SK-N-SH (cell line): ENCODE data around the gene METTL24. TPM values are rescaled to one million over a fixed set of nuclear protein-coding genes. Genes with fewer than 3 reads are reported as not detected.

ENCODE experiments used
- CTCF ChIA-PET: fragments of 300-600, 350-600 bp; formaldehyde crosslinking; extraction: SDS; loops from one replicate; lab custom pipeline; 2021; lab: Yijun Ruan, JAX
- POLR2A ChIA-PET: fragments of 350-600 bp; sonication (Branson Sonifier 250); formaldehyde crosslinking; extraction: SDS; loops from one replicate; lab custom pipeline; 2020; ENCODE audit warnings: antibody characterized with exemption, inconsistent platforms; lab: Yijun Ruan, JAX
- DNase-seq: peaks from one replicate; pipeline ENCODE4 v3.0.0; 2012
- H2AFZ ChIP-seq: fragments of 200-600 bp; sonication (generic); 2 replicates; pipeline ENCODE4 v1.8.1; 2016; ENCODE audit warnings: antibody characterized with exemption, mild to moderate bottlenecking, low read depth
- H3F3A ChIP-seq: fragments of 200-600 bp; sonication (generic); replicated peaks from 2 replicates; pipeline ENCODE3; 2016; ENCODE audit warnings: antibody characterized with exemption, mild to moderate bottlenecking; ENCODE audit not compliant: insufficient read depth
- H3K27ac ChIP-seq, 2 experiments: fragments of 200-500 bp in 1 of 2; fragments of 200-600 bp in 1 of 2; sonication (Bioruptor generic) in 1 of 2; sonication (generic), shearing (Covaris generic) in 1 of 2; 2 replicates each; pipeline versions ENCODE4 v1.5.1 to v1.6.1; 2014 to 2016; ENCODE audit warnings: low read depth in 2 of 2, inconsistent platforms in 1 of 2, low read length in 1 of 2, mild to moderate bottlenecking in 1 of 2, mixed read lengths in 1 of 2
- H3K27me3 ChIP-seq: fragments of 200-600 bp; sonication (generic), shearing (Covaris generic); 2 replicates; pipeline ENCODE4 v1.6.1; 2016; ENCODE audit warnings: mixed run types; ENCODE audit not compliant: insufficient read depth
- H3K36me3 ChIP-seq, 2 experiments: fragments of 200-500 bp in 1 of 2; fragments of 200-600 bp in 1 of 2; sonication (Bioruptor generic) in 1 of 2; sonication (generic) in 1 of 2; replicated peaks in 1 of 2; 2 replicates each; pipeline versions ENCODE3 to v1.5.1; 2014 to 2016; ENCODE audit warnings: low read length in 1 of 2, mild to moderate bottlenecking in 1 of 2; ENCODE audit not compliant: insufficient read depth in 2 of 2, control insufficient read depth in 1 of 2
- H3K4me1 ChIP-seq, 2 experiments: fragments of 200-500 bp in 1 of 2; fragments of 200-600 bp in 1 of 2; sonication (Bioruptor generic) in 1 of 2; sonication (generic), shearing (Covaris generic) in 1 of 2; 2 replicates each; pipeline versions ENCODE4 v1.5.1 to v1.6.1; 2014 to 2016; ENCODE audit warnings: low read depth in 1 of 2, low read length in 1 of 2, mixed run types in 1 of 2; ENCODE audit not compliant: insufficient read depth in 2 of 2, control insufficient read depth in 1 of 2
- H3K4me2 ChIP-seq: fragments of 200-600 bp; sonication (generic), shearing (Covaris generic); 2 replicates; pipeline ENCODE4 v1.6.1; 2017; ENCODE audit warnings: mixed run types
- H3K4me3 ChIP-seq, 2 experiments: fragments of 200-500 bp in 1 of 2; fragments of 200-600 bp in 1 of 2; sonication (Bioruptor generic) in 1 of 2; sonication (generic), shearing (Covaris generic) in 1 of 2; 2 replicates each; pipeline versions ENCODE4 v1.5.1 to v1.8.1; 2014 to 2016; ENCODE audit warnings: low read depth in 2 of 2, inconsistent platforms in 1 of 2, low read length in 1 of 2, mild to moderate bottlenecking in 1 of 2, mixed read lengths in 1 of 2, moderate library complexity in 1 of 2
- H3K79me2 ChIP-seq: fragments of 200-600 bp; sonication (generic); 2 replicates; pipeline ENCODE4 v1.8.1; 2017; ENCODE audit warnings: mild to moderate bottlenecking; ENCODE audit not compliant: insufficient read depth
- H3K9ac ChIP-seq: fragments of 200-600 bp; sonication (generic); 2 replicates; pipeline ENCODE4 v1.6.1; 2017; ENCODE audit warnings: mixed run types
- H3K9me2 ChIP-seq: fragments of 200-600 bp; sonication (generic); 2 replicates; pipeline ENCODE4 v1.6.1; 2017; ENCODE audit warnings: mixed run types
- H3K9me3 ChIP-seq: fragments of 200-600 bp; sonication (generic); 2 replicates; pipeline ENCODE4 v1.6.1; 2017; ENCODE audit warnings: mixed run types, mild to moderate bottlenecking, moderate library complexity
- H4K20me1 ChIP-seq: fragments of 200-600 bp; sonication (generic); 2 replicates; pipeline ENCODE4 v1.6.1; 2017; ENCODE audit warnings: mild to moderate bottlenecking, mixed run types; ENCODE audit not compliant: insufficient read depth
- EP300 ChIP-seq, 2 experiments: IDR thresholded peaks; 2 replicates each; pipeline versions ENCODE4 v1.4.0 to v1.6.1; 2012; ENCODE audit warnings: borderline replicate concordance in 1 of 2, low read depth in 1 of 2, low read length in 1 of 2
- FOXJ3 ChIP-seq: sonication (generic); formaldehyde crosslinking; IDR thresholded peaks from 2 replicates; pipeline ENCODE4 v1.5.1; 2020; ENCODE audit warnings: mild to moderate bottlenecking, missing genetic modification reagents
- GABPA ChIP-seq: IDR thresholded peaks from 2 replicates; pipeline ENCODE4 v1.4.0; 2012; ENCODE audit warnings: low read depth, mild to moderate bottlenecking
- POLR2AphosphoS5 ChIP-seq: IDR thresholded peaks from 2 replicates; pipeline ENCODE4 v1.6.1; 2012; ENCODE audit warnings: low read depth, low read length
- RCOR1 ChIP-seq: fragments of 150-350 bp; IDR thresholded peaks from 2 replicates; pipeline ENCODE4 v1.6.1; 2017; ENCODE audit warnings: antibody characterized with exemption, low read length
- SIN3A ChIP-seq: IDR thresholded peaks from 2 replicates; pipeline ENCODE4 v1.6.1; 2012; ENCODE audit warnings: low read depth, mild to moderate bottlenecking, low read length, moderate library complexity, borderline replicate concordance
- WGBS: methylation state at CpG from one replicate; pipeline ENCODE4 v1.1.6; 2017; ENCODE audit warnings: low lambda C conversion rate; 5-methylcytosine and 5-hydroxymethylcytosine counted together
- polyA plus RNA-seq, 3 experiments: library from polyadenylated mRNA; depleted of rRNA; stranded (reverse); fragments of >200 nt; gene quantifications; 2 replicates each; pipeline ENCODE4 v1.2.3, GENCODE V29; 2012
- TF ChIP-seq, protein P1 (sequence below): fragments of 150-350 bp; IDR thresholded peaks from 2 replicates; pipeline ENCODE4 v1.6.1; 2017; ENCODE audit warnings: antibody characterized with exemption, low read length, low read depth, borderline replicate concordance
- TF ChIP-seq, protein P2 (sequence below): IDR thresholded peaks from 2 replicates; pipeline ENCODE4 v1.4.0; 2012; ENCODE audit warnings: low read depth

METTL24 gene
- polyA plus RNA-seq, 1 of the 3 experiments (the other 2 are of a cell fraction): not detected

DNA sequence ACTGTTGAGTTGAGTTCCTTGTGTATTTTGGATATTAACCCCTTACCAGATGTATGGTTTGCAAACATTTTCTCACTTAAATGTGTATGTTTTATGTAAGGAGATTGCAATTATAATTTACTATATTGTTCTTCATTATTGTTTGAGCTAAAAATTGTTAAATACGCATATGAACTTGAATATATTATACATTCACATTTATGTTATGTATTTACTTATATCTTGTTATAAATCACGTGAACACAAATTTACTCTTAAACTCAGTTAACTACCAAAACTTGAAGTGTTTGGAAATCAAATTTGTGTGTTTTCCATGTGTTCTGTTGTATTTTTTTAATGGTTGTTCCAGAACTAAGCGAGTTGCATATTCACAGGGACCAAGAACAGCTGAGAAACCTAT, 159.6 kb downstream of the METTL24 start:
- H3F3A ChIP-seq: no peaks in the 10 kb centered on the region
- H3K4me2 ChIP-seq: no peak overlapping the region
- H3K79me2 ChIP-seq: peaks cover 55% of the 10 kb centered on the region
- H3K4me3 ChIP-seq: no peak overlapping the region
- H3K9ac ChIP-seq: no peak overlapping the region
- TF ChIP-seq POLR2AphosphoS5 (no peak), EP300 (IDR thresholded peaks at IDR 0.05; ENCODE audit: borderline replicate concordance in 1 of 2, low read depth in 1 of 2, low read length in 1 of 2) (no peak), GABPA (no peak), RCOR1 (no peak), FOXJ3 (CRISPR knock-in tag) (no peak)
- TF ChIP-seq, protein P1, sequence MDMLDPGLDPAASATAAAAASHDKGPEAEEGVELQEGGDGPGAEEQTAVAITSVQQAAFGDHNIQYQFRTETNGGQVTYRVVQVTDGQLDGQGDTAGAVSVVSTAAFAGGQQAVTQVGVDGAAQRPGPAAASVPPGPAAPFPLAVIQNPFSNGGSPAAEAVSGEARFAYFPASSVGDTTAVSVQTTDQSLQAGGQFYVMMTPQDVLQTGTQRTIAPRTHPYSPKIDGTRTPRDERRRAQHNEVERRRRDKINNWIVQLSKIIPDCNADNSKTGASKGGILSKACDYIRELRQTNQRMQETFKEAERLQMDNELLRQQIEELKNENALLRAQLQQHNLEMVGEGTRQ: no peak
- H2AFZ ChIP-seq: no peak overlapping the region
- peaks cover 24 to 25% of the 10 kb centered on the region in 2 experiments for H3K36me3 ChIP-seq
- WGBS: 95% methylated on average over 3 of the region's 3 CpGs
- peaks cover 0 to 8% of the 10 kb centered on the region in 2 experiments; a peak in 3 of 4 replicates for H3K4me1 ChIP-seq
- no peak overlapping the region for H3K27ac ChIP-seq
- ChIA-PET CTCF (interaction anchor here (1.2 to 2.1 kb wide), 2 partner anchors 15 to 16 kb away, joined by 3 to 5 read pairs; no protein-coding TSS in a partner anchor), POLR2A (no interaction called here)
- no peaks in the 10 kb centered on the region for H3K27me3 ChIP-seq
- H4K20me1 ChIP-seq: no peaks in the 10 kb centered on the region
- H3K9me3 ChIP-seq: no peaks in the 10 kb centered on the region
- no peak for DNase-seq
- H3K9me2 ChIP-seq: no peaks in the 10 kb centered on the region

DNA sequence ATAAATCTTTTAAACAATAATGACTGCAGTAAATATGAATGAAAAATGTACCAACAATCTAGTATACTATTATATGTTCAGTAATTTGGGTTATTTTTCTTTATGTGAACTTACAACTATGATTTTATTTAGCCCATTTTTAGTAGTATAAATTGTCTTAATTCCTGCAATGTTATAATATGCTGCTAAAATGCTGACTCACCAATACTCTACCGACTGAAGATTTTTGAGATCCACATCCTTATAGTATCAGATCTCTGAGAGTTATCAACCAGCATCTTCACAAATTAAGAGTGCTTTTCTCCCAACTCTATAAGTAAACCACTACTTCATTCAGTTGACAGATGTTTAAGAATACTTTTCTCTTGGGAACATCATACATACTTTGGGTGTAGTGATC, 161.3 kb downstream of the METTL24 start:
- Histone ChIP-seq H4K20me1 (peaks cover 7% of the 10 kb centered on the region; the same call in 1 of the 2 replicates), H3K79me2 (peaks cover 63% of the 10 kb centered on the region), H3K9me3 (no peaks in the 10 kb centered on the region), H3K9ac (no peak overlapping the region), H3K27ac (no peak overlapping the region), H3K36me3 (peaks cover 24 to 25% of the 10 kb centered on the region in 2 experiments), H3K4me2 (no peak overlapping the region), H2AFZ (no peak overlapping the region), H3K4me1 (peaks cover 0 to 8% of the 10 kb centered on the region in 2 experiments; a peak in 3 of 4 replicates), H3K27me3 (no peaks in the 10 kb centered on the region), H3F3A (no peaks in the 10 kb centered on the region), H3K4me3 (no peak overlapping the region), H3K9me2 (no peaks in the 10 kb centered on the region)
- CTCF ChIA-PET: interaction anchor here (0.9 to 1.3 kb wide), 2 partner anchors 8 to 19 kb away, joined by 3 to 4 read pairs; no protein-coding TSS in a partner anchor
- TF ChIP-seq, protein P2, sequence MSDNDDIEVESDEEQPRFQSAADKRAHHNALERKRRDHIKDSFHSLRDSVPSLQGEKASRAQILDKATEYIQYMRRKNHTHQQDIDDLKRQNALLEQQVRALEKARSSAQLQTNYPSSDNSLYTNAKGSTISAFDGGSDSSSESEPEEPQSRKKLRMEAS: no peak
- TF ChIP-seq RCOR1: no peak
- TF ChIP-seq, protein P1: no peak
- TF ChIP-seq POLR2AphosphoS5: no peak
- no peak for TF ChIP-seq SIN3A
- DNase-seq: no peak
- POLR2A ChIA-PET: no interaction called here
- WGBS: 91% methylated on average over 1 of the region's 1 CpG
